Measurements from ENCODE around the gene PIP5K1C. TPM values are rescaled to one million over a fixed set of nuclear protein-coding genes. Genes with fewer than 3 reads are reported as not detected.

Gene PIP5K1C
- total and polyA plus RNA-seq, 9 of the 15 experiments (the other 6 are each of a cell fraction or from before 2014, with no cell fraction given) = 0.38 to 22.1 (median 4.1) TPM

DNA sequence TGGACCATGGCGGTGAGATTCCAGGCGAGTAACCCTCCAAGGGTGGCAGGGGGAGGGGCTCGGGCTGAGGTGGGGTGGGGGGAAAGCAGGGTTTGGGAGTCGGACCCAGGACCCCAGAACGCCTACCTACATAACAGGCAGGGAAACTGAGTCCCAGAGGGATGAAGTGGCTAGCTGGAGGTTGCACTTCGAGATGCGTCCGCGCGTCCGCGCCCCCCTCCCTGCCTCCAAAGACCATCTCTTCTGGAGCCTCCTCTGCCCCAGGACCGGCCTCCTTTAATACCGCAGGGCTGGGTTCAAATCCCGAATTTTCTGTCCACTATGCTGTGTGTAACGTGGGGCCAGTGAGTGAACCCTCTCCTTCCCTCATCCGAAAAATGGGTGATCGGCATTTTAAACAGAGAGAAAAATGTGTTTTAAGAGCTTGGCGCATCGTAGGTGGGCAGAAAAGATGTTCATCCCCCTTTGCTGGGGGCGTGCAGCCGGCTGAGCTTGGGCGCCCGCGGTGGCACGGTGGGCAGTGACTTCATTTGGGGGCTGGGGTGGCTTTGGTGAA is 21.7 kb upstream of the PIP5K1C start:
- WGBS (ENCODE audit: insufficient coverage, low coverage, missing lambda C conversion rate) = 12% methylated on average over 22 of the region's 26 CpGs
- POLR2A ChIA-PET = interaction anchor here (0.6 kb wide), 1 partner anchor 1245 kb away, joined by 4 read pairs; no protein-coding TSS in a partner anchor
- CTCF ChIA-PET (ENCODE audit: low intra/inter-chr PET ratio) = no interaction called here
- Histone ChIP-seq H3K27me3 (ENCODE audit: control insufficient read depth in 2 of 2, insufficient read depth in 2 of 2, low read length in 2 of 2) (no peaks in the 10 kb centered on the region), H3K9me1 (ENCODE audit: control insufficient read depth, insufficient read depth, low read length) (no peaks in the 10 kb centered on the region), H3K4me2 (ENCODE audit: insufficient read depth, low read length) (peak overlapping the region; percentile 30), H2AFZ (ENCODE audit: low read depth, low read length) (no peak overlapping the region), H3K9ac (ENCODE audit: insufficient read depth in 1 of 2, low read depth in 2 of 2, low read length in 2 of 2) (peak overlapping the region in 1 of 2 experiments; percentile 43; a peak in 1 of 4 replicates), H3K79me2 (ENCODE audit: control insufficient read depth, insufficient read depth, low read length) (no peaks in the 10 kb centered on the region), H3K27ac (ENCODE audit: extremely low read depth, low read depth, low read length) (no peak overlapping the region), H3K9me3 (replicated peaks; ENCODE audit: control insufficient read depth, insufficient read depth, low read depth, low read length) (no peaks in the 10 kb centered on the region), H4K20me1 (replicated peaks; ENCODE audit: control insufficient read depth, insufficient read depth, low read length) (no peaks in the 10 kb centered on the region), H3K4me3 (0 out of 2 replicates have a peak overlapping the region, but pooled peaks have one; percentile 10), H3K36me3 (ENCODE audit: control insufficient read depth, insufficient read depth, low read length) (no peaks in the 10 kb centered on the region), H3K4me1 (replicated peaks in 1 of 2; ENCODE audit: control insufficient read depth in 2 of 2, insufficient read depth in 2 of 2, low read length in 2 of 2) (peaks cover 7 to 31% of the 10 kb centered on the region in 2 experiments; a peak in 3 of 5 replicates)
- intact Hi-C loops (cut with micrococcal nuclease) (loop anchor here (2.0 to 5.0 kb wide), 3 partner anchors 41 to 125 kb away; partner anchors contain the start of gene MRPL54), in situ Hi-C loops (cut with MboI) (no loop called here)
- TF ChIP-seq FOXM1 (IDR thresholded peaks at IDR 0.05; ENCODE audit: low read depth) (no peak), FOXM1 (CRISPR knock-in tag; IDR thresholded peaks at IDR 0.05; ENCODE audit: low read depth) (0 out of 2 replicates have a peak, but pooled peaks have one; percentile 10), ZNF146 (CRISPR knock-in tag; IDR thresholded peaks at IDR 0.05; ENCODE audit: unreplicated experiment) (no peak), SIN3B (IDR thresholded peaks at IDR 0.05; ENCODE audit: low read depth) (no peak), ZBTB9 (CRISPR knock-in tag; IDR thresholded peaks at IDR 0.05) (no peak), ARNT (IDR thresholded peaks at IDR 0.05) (no peak), BCOR (IDR thresholded peaks at IDR 0.05) (no peak)
- TF ChIP-seq, protein P1, sequence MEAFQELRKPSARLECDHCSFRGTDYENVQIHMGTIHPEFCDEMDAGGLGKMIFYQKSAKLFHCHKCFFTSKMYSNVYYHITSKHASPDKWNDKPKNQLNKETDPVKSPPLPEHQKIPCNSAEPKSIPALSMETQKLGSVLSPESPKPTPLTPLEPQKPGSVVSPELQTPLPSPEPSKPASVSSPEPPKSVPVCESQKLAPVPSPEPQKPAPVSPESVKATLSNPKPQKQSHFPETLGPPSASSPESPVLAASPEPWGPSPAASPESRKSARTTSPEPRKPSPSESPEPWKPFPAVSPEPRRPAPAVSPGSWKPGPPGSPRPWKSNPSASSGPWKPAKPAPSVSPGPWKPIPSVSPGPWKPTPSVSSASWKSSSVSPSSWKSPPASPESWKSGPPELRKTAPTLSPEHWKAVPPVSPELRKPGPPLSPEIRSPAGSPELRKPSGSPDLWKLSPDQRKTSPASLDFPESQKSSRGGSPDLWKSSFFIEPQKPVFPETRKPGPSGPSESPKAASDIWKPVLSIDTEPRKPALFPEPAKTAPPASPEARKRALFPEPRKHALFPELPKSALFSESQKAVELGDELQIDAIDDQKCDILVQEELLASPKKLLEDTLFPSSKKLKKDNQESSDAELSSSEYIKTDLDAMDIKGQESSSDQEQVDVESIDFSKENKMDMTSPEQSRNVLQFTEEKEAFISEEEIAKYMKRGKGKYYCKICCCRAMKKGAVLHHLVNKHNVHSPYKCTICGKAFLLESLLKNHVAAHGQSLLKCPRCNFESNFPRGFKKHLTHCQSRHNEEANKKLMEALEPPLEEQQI (IDR thresholded peaks at IDR 0.05) = no peak
- no peak for FAIRE-seq
- no peak for ATAC-seq
- DNase-seq (ENCODE audit: extremely low read depth in 1 of 4, low spot score in 3 of 4) = peak in 1 of 4 experiments; percentile 3
- no TSS peak for BruUV-seq (replicated peaks)
